ENCODE results near the gene DTWD2.
"Not testable (repeated sequence)": the region's sequence is repeated elsewhere in the genome, so short reads cannot be mapped to it uniquely, and the experiment has no call there.

The DTWD2 gene

DNA sequence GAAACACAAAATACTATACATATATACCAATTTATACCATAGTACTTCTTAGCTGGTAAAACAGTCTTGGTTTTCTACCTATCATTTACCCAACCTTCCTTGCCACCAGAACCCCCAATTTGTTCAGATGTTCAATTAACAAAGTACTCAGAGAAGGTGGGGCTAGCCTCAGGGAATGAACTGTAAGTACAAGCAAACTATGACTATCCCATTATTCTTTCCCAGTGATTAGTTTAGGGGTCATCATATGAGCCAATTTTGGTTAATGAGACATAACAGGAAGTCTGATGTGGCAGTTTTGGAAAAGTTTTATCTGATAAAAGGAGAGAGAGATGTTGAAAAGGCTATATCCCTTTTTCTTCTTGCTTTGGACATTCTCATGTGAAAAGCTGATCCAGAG is 125.8 kb downstream of the DTWD2 start:
- no peak overlapping the region for H3K4me3 ChIP-seq (ENCODE audit: low read length, poor library complexity, severe bottlenecking)

DNA sequence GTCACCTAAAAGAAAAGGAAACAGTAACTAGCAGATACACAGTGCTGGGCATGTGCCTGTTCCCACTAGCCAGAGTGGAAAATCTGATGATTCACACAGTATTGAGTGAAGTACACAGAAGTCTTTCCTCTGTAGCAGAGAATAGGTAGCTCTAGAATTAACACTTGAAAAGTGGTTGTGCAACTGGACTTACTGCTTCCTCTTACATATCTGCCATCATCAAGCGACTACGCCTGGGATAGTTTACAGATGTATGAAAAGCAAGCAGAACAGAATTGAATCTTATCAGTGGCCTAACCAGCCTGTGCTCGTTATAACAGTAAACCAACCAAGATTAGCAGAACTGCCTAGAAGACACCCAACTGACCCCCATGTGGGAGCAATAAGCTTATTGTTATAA is 130.6 kb downstream of the DTWD2 start:
- H4K20me1 ChIP-seq (ENCODE audit: insufficient read depth, low read length, poor library complexity, severe bottlenecking), result no peaks in the 10 kb centered on the region
- no peak overlapping the region for H3K9ac ChIP-seq (ENCODE audit: low read depth, low read length, poor library complexity, severe bottlenecking)
- TF ChIP-seq EZH2phosphoT487 (IDR thresholded peaks at IDR 0.05; ENCODE audit: borderline replicate concordance), result no peak
- TF ChIP-seq, protein P1, sequence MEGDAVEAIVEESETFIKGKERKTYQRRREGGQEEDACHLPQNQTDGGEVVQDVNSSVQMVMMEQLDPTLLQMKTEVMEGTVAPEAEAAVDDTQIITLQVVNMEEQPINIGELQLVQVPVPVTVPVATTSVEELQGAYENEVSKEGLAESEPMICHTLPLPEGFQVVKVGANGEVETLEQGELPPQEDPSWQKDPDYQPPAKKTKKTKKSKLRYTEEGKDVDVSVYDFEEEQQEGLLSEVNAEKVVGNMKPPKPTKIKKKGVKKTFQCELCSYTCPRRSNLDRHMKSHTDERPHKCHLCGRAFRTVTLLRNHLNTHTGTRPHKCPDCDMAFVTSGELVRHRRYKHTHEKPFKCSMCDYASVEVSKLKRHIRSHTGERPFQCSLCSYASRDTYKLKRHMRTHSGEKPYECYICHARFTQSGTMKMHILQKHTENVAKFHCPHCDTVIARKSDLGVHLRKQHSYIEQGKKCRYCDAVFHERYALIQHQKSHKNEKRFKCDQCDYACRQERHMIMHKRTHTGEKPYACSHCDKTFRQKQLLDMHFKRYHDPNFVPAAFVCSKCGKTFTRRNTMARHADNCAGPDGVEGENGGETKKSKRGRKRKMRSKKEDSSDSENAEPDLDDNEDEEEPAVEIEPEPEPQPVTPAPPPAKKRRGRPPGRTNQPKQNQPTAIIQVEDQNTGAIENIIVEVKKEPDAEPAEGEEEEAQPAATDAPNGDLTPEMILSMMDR (conservative IDR thresholded peaks at IDR 0.05; ENCODE audit: low read length), result no peak
- no peaks in the 10 kb centered on the region for H3K36me3 ChIP-seq (ENCODE audit: insufficient read depth, low read length)
- H3F3A ChIP-seq (ENCODE audit: low read depth), result no peaks in the 10 kb centered on the region
- no peak overlapping the region for H3K4me3 ChIP-seq (ENCODE audit: low read length, poor library complexity, severe bottlenecking)
- no peaks in the 10 kb centered on the region for H3K27me3 ChIP-seq (ENCODE audit: insufficient read depth, low read length, poor library complexity, severe bottlenecking)
- no peaks in the 10 kb centered on the region for H3K4me1 ChIP-seq (ENCODE audit: insufficient read depth, low read length, poor library complexity, severe bottlenecking)
- no peaks in the 10 kb centered on the region for H3K9me3 ChIP-seq (ENCODE audit: insufficient read depth, low read depth, low read length)
- H3K79me2 ChIP-seq (ENCODE audit: insufficient read depth, low read length), result no peaks in the 10 kb centered on the region
- no peak overlapping the region for H3K4me2 ChIP-seq (ENCODE audit: low read depth, low read length, poor library complexity, severe bottlenecking)
- no peaks in the 10 kb centered on the region for H3K9me2 ChIP-seq (replicated peaks; ENCODE audit: low read depth, low read length)
- H2AFZ ChIP-seq (ENCODE audit: low read length), result no peak overlapping the region

More for the DNA sequence above, 125.8 kb downstream of the DTWD2 start:
- H3K4me2 ChIP-seq (ENCODE audit: low read depth, low read length, poor library complexity, severe bottlenecking), result no peak overlapping the region
- H3K9me2 ChIP-seq (replicated peaks; ENCODE audit: low read depth, low read length), result no peaks in the 10 kb centered on the region
- no peaks in the 10 kb centered on the region for H3F3A ChIP-seq (ENCODE audit: low read depth)
- no peaks in the 10 kb centered on the region for H4K20me1 ChIP-seq (ENCODE audit: insufficient read depth, low read length, poor library complexity, severe bottlenecking)
- H3K9me3 ChIP-seq (ENCODE audit: insufficient read depth, low read depth, low read length), result no peaks in the 10 kb centered on the region
- no peaks in the 10 kb centered on the region for H3K79me2 ChIP-seq (ENCODE audit: insufficient read depth, low read length)
- H2AFZ ChIP-seq (ENCODE audit: low read length), result no peak overlapping the region
- H3K4me1 ChIP-seq (ENCODE audit: insufficient read depth, low read length, poor library complexity, severe bottlenecking), result no peaks in the 10 kb centered on the region
- H3K27me3 ChIP-seq (ENCODE audit: insufficient read depth, low read length, poor library complexity, severe bottlenecking), result no peaks in the 10 kb centered on the region
- H3K9ac ChIP-seq (ENCODE audit: low read depth, low read length, poor library complexity, severe bottlenecking), result no peak overlapping the region
- no peaks in the 10 kb centered on the region for H3K36me3 ChIP-seq (ENCODE audit: insufficient read depth, low read length)
- no peak for TF ChIP-seq EZH2phosphoT487 (IDR thresholded peaks at IDR 0.05; ENCODE audit: borderline replicate concordance)
- TF ChIP-seq, protein P1 (conservative IDR thresholded peaks at IDR 0.05; ENCODE audit: low read length), result no peak

DNA sequence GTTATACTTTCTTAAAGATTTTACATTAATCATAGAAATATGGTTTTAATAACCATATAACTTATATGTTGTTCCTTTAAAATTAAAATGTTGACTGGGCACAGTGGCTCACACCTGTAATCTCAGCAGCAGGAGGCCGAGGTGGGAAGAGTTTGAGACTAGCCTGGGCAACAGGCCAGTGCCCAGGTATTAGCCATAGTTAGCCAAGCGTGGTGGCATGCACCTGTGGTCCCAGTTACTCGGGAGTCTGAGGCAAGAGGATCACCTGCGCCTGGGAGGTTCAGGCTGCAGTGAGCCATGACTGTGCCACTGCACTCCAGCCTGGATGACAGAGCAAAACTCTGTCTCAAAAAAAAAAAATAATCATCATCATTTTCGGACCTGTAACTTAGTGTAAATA is 133.5 kb downstream of the DTWD2 start:
- Histone ChIP-seq H3F3A (ENCODE audit: low read depth) (no peaks in the 10 kb centered on the region), H2AFZ (ENCODE audit: low read length) (no peak overlapping the region), H3K9me2 (replicated peaks; ENCODE audit: low read depth, low read length) (no peaks in the 10 kb centered on the region), H3K4me3 (ENCODE audit: low read length, poor library complexity, severe bottlenecking) (no peak overlapping the region), H4K20me1 (ENCODE audit: insufficient read depth, low read length, poor library complexity, severe bottlenecking) (no peaks in the 10 kb centered on the region), H3K27me3 (ENCODE audit: insufficient read depth, low read length, poor library complexity, severe bottlenecking) (no peaks in the 10 kb centered on the region), H3K4me1 (ENCODE audit: insufficient read depth, low read length, poor library complexity, severe bottlenecking) (no peaks in the 10 kb centered on the region), H3K79me2 (ENCODE audit: insufficient read depth, low read length) (no peaks in the 10 kb centered on the region), H3K9ac (ENCODE audit: low read depth, low read length, poor library complexity, severe bottlenecking) (no peak overlapping the region), H3K36me3 (ENCODE audit: insufficient read depth, low read length) (no peaks in the 10 kb centered on the region), H3K4me2 (ENCODE audit: low read depth, low read length, poor library complexity, severe bottlenecking) (no peak overlapping the region), H3K9me3 (ENCODE audit: insufficient read depth, low read depth, low read length) (no peaks in the 10 kb centered on the region)
- TF ChIP-seq EZH2phosphoT487 (IDR thresholded peaks at IDR 0.05; ENCODE audit: borderline replicate concordance), result no peak
- TF ChIP-seq, protein P1 (conservative IDR thresholded peaks at IDR 0.05; ENCODE audit: low read length), result no peak

DNA sequence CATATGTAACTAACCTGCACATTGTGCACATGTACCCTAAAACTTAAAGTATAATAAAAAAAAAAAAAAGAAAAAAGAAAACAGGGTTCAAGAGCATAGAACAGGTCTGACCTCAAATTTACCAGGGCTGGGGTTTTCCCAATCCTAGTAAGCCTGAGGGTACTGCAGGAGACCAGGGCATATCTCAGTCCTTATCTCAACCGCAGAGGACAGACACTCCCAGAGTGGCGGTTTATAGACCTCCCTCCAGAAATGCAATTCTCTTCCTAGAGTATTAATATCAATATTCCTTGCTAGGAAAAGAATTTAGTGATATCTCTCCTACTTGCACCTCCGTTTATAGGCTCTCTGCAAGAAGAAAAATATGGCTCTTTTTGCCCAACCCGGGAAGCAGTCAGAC is 136.6 kb downstream of the DTWD2 start:
- not testable (repeated sequence) for H2AFZ ChIP-seq (ENCODE audit: low read length); H3K27me3 ChIP-seq (ENCODE audit: insufficient read depth, low read length, poor library complexity, severe bottlenecking); H3K9me3 ChIP-seq (ENCODE audit: insufficient read depth, low read depth, low read length); H3K9me2 ChIP-seq (replicated peaks; ENCODE audit: low read depth, low read length); H3K36me3 ChIP-seq (ENCODE audit: insufficient read depth, low read length); H4K20me1 ChIP-seq (ENCODE audit: insufficient read depth, low read length, poor library complexity, severe bottlenecking); H3K4me1 ChIP-seq (ENCODE audit: insufficient read depth, low read length, poor library complexity, severe bottlenecking); H3F3A ChIP-seq (ENCODE audit: low read depth); H3K79me2 ChIP-seq (ENCODE audit: insufficient read depth, low read length); H3K4me2 ChIP-seq (ENCODE audit: low read depth, low read length, poor library complexity, severe bottlenecking); H3K9ac ChIP-seq (ENCODE audit: low read depth, low read length, poor library complexity, severe bottlenecking); H3K4me3 ChIP-seq (ENCODE audit: low read length, poor library complexity, severe bottlenecking)

DNA sequence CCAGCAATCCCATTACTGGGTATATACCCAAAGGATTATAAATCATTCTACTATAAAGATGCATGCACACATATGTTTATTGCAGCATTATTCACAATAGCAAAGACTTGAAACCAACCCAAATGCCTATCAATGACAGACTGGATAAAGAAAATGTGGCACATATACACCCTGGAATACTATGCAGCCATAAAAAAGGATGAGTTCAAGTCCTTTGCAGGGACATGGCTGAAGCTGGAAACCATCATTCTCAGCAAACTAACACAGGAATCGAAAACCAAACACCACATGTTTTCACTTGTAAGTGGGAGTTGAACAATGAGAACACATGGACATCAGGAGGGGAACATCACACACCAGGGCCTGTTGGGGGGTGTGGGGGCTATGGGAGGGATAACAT is 138.8 kb downstream of the DTWD2 start:
- not testable (repeated sequence) for H3K4me2 ChIP-seq (ENCODE audit: low read depth, low read length, poor library complexity, severe bottlenecking); H2AFZ ChIP-seq (ENCODE audit: low read length); H3K27me3 ChIP-seq (ENCODE audit: insufficient read depth, low read length, poor library complexity, severe bottlenecking); H3K36me3 ChIP-seq (ENCODE audit: insufficient read depth, low read length); H3K9ac ChIP-seq (ENCODE audit: low read depth, low read length, poor library complexity, severe bottlenecking); H3K4me3 ChIP-seq (ENCODE audit: low read length, poor library complexity, severe bottlenecking); H3K9me3 ChIP-seq (ENCODE audit: insufficient read depth, low read depth, low read length); H4K20me1 ChIP-seq (ENCODE audit: insufficient read depth, low read length, poor library complexity, severe bottlenecking); H3K4me1 ChIP-seq (ENCODE audit: insufficient read depth, low read length, poor library complexity, severe bottlenecking); H3K9me2 ChIP-seq (replicated peaks; ENCODE audit: low read depth, low read length); H3K79me2 ChIP-seq (ENCODE audit: insufficient read depth, low read length); H3F3A ChIP-seq (ENCODE audit: low read depth)
